ENCODE results near the gene PATJ. TPM values are rescaled to one million over a fixed set of nuclear protein-coding genes. Genes with fewer than 3 reads are reported as not detected.

Gene PATJ
- total and polyA plus RNA-seq, 3 donors from 2014 or later: 12.9 to 44.5 (median 21.6) TPM

- DNase-seq: no peak
- Histone ChIP-seq H3K4me3 (no peak overlapping the region), H3K27me3 (no peaks in the 10 kb centered on the region), H3K9me3 (no peaks in the 10 kb centered on the region), H3K36me3 (ENCODE audit: low read depth, missing control alignments) (no peaks in the 10 kb centered on the region), H3K4me1 (no peaks in the 10 kb centered on the region), H3K27ac (no peak overlapping the region)
- 70 to 82% methylated on average over 1 of the region's 1 CpG for WGBS, 2 donors
- intact Hi-C loops (cut with DNase I; ENCODE audit: low total_unique reads): no loop called here
- no peak for TF ChIP-seq POLR2A (IDR thresholded peaks at IDR 0.05)
- TF ChIP-seq, protein P1, sequence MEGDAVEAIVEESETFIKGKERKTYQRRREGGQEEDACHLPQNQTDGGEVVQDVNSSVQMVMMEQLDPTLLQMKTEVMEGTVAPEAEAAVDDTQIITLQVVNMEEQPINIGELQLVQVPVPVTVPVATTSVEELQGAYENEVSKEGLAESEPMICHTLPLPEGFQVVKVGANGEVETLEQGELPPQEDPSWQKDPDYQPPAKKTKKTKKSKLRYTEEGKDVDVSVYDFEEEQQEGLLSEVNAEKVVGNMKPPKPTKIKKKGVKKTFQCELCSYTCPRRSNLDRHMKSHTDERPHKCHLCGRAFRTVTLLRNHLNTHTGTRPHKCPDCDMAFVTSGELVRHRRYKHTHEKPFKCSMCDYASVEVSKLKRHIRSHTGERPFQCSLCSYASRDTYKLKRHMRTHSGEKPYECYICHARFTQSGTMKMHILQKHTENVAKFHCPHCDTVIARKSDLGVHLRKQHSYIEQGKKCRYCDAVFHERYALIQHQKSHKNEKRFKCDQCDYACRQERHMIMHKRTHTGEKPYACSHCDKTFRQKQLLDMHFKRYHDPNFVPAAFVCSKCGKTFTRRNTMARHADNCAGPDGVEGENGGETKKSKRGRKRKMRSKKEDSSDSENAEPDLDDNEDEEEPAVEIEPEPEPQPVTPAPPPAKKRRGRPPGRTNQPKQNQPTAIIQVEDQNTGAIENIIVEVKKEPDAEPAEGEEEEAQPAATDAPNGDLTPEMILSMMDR (IDR thresholded peaks at IDR 0.05): no peak
Measured at GRCh38 chr1:61752921-61753389, 10.7 kb downstream of the PATJ start.

DNA sequence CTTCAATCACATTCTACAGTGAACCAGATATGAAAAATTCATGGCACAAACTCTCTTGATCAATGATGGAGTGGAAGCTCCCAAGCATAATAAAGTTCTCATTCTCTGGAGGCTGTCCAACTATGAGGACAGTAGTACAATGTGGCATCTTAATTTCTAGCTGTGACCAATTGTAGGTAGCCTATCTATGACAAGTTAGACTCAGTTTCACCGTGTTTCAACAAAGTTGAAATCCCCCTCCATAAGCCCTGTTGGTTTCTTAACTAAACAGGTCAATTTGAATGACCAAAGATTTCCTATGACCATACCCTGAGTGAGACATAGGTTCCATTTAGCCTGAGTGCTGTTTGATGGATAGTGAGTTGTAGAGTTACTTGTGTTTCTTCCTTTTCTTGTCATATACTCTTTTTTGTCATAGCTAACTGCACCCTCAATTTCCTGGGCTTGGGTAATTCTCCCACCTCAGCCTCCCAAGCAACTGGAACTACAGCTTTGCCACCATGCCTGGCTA lies 11.8 kb downstream of the PATJ start:
- WGBS, 2 donors: 89 to 94% methylated on average over 1 of the region's 1 CpG
- DNase-seq: no peak
- Histone ChIP-seq H3K4me3 (no peak overlapping the region), H3K27ac (no peak overlapping the region), H3K27me3 (no peaks in the 10 kb centered on the region), H3K9me3 (no peaks in the 10 kb centered on the region), H3K4me1 (peaks cover 5% of the 10 kb centered on the region), H3K36me3 (ENCODE audit: low read depth, missing control alignments) (no peaks in the 10 kb centered on the region)
- TF ChIP-seq POLR2A (IDR thresholded peaks at IDR 0.05): no peak
- TF ChIP-seq, protein P1 (IDR thresholded peaks at IDR 0.05): no peak
- intact Hi-C loops (cut with DNase I; ENCODE audit: low total_unique reads): no loop called here

- no peak overlapping the region for H3K4me3 ChIP-seq
- WGBS, 2 donors: 82 to 93% methylated on average over 4 of the region's 4 CpGs
- intact Hi-C loops (cut with DNase I; ENCODE audit: low total_unique reads): no loop called here
Measured at GRCh38 chr1:61754545-61754944, 12.3 kb downstream of the PATJ start.

GRCh38 chr1:61756773-61757172 lies 14.5 kb downstream of the PATJ start:
- WGBS, 2 donors: 81 to 86% methylated on average over 3 of the region's 3 CpGs
- Histone ChIP-seq H3K9me3 (no peaks in the 10 kb centered on the region), H3K36me3 (ENCODE audit: low read depth, missing control alignments) (no peaks in the 10 kb centered on the region), H3K27me3 (no peaks in the 10 kb centered on the region), H3K4me1 (peaks cover 6% of the 10 kb centered on the region), H3K27ac (no peak overlapping the region), H3K4me3 (no peak overlapping the region)
- TF ChIP-seq, protein P1 (IDR thresholded peaks at IDR 0.05): no peak
- TF ChIP-seq POLR2A (IDR thresholded peaks at IDR 0.05): no peak
- DNase-seq: no peak
- intact Hi-C loops (cut with DNase I; ENCODE audit: low total_unique reads): no loop called here

More at GRCh38 chr1:61754545-61754944, 12.3 kb downstream of the PATJ start:
- H3K4me1 ChIP-seq: peaks cover 6% of the 10 kb centered on the region
- no peaks in the 10 kb centered on the region for H3K9me3 ChIP-seq
- TF ChIP-seq, protein P1 (IDR thresholded peaks at IDR 0.05): no peak
- TF ChIP-seq POLR2A (IDR thresholded peaks at IDR 0.05): no peak
- H3K27ac ChIP-seq: no peak overlapping the region
- no peak for DNase-seq
- H3K36me3 ChIP-seq (ENCODE audit: low read depth, missing control alignments): no peaks in the 10 kb centered on the region
- H3K27me3 ChIP-seq: no peaks in the 10 kb centered on the region

DNA sequence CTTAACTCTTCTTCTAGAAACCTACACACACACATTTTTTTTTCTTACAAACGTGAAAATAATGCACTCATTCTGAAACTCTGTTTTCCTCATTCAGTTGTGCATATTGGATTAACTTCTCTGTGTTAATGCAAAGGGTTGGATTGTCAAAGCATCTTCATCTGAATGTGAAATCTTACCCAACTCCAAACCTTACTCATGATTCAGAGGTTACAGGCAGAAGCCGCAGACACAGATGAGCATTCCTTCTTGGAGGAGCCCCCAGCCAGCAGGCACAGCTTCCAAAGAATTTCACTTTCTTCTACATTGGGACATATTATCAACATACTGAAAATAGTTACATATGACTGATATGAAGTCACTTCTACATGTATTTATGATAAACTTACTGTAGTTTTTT lies 15.7 kb downstream of the PATJ start:
- 64 to 73% methylated on average over 2 of the region's 2 CpGs for WGBS, 2 donors
- Histone ChIP-seq H3K36me3 (ENCODE audit: low read depth, missing control alignments) (no peaks in the 10 kb centered on the region), H3K27me3 (no peaks in the 10 kb centered on the region), H3K4me3 (no peak overlapping the region), H3K4me1 (peaks cover 6% of the 10 kb centered on the region), H3K27ac (no peak overlapping the region), H3K9me3 (no peaks in the 10 kb centered on the region)
- TF ChIP-seq, protein P1 (IDR thresholded peaks at IDR 0.05): no peak
- no peak for TF ChIP-seq POLR2A (IDR thresholded peaks at IDR 0.05)
- DNase-seq: no peak
- intact Hi-C loops (cut with DNase I; ENCODE audit: low total_unique reads): no loop called here

Data from testis (tissue), 3 donors.